Measurements from ENCODE around the gene LIPG.
"Not testable (repeated sequence)": the region's sequence is repeated elsewhere in the genome, so short reads cannot be mapped to it uniquely, and the experiment has no call there.

Gene LIPG

DNA sequence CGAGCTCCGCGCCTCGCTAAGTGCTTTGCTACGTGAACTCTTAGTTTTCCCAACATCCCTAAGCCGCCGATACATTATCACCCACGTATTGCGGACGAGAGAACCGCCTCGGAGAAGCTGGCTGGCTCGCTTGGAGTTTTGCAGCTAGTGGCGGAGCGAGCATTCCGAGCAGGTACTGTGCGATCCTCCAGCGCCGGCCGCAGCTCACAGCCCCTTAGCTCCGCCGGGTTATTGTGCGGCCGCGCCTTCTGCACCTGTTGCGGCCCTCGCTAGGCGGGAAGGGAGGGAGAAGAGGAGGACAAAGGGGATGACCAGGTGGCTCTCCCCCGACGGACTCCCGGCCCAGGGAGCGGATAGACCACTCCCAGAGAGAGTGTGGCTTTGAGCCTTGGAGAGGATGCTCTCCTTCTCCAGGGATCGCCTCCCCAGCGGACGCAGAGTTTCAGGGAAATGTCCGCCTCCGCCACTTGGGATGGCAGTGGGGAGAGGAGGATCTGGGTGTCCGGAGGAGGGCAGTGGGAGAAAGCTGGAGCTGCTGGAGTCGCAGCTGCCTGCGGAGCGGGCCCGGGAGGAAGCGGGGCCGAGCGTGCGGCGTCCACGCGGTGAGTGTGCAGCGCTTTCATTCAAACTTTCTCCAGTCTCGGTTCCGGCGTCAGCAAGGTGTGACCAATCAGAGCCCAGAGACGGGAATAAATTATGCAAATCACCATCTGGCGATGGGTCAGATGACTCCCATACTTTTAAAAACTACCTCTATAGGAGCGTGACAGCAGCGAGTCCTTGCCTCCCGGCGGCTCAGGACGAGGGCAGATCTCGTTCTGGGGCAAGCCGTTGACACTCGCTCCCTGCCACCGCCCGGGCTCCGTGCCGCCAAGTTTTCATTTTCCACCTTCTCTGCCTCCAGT lies at the start of gene LIPG:
Gene LIPG, plus strand, starts transcription at position 769 of the 905 bp plus-strand sequence. CDS start 252 bp downstream, outside the sequence.
- DNase-seq: peak; percentile 39

DNA sequence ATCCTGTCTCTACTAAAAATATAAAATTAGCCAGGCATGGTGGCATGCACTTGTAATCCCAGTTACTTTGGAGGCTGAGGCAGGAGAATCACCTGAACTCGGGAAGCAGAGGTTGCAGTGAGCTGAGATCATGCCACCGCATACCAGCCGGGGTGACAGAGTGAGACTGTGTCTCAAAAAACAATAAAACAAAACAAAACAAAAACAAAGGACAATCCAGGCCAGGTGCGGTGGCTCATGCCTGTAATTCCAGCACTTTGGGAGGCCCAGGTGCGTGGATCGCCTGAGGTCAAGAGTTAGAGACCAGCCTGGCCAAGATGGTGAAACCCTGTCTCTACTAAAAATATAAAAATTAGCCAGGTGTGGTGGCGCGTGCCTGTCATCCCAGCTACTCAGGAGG lies 49.0 kb upstream of the LIPG start:
- not testable (repeated sequence) for DNase-seq

DNA sequence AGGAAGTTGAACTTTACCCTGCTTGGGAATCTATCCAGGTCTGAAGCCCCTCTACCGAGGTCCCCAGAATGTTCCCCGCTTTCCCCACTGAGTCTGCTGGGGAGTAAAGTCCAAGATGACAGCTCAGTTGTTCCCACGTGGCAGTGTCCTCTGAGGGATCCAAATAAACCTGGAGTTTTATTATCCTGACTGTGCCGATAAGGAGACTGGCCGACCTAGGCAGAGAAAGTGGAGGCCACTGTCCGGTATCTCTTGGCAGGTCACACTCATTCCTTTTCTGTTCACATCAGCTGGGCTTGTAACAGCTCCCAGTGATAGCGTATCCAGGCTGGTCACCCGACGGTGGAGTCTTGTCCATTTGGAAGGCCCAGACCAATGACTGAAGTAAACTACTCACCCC lies 47.3 kb upstream of the LIPG start:
- DNase-seq: no peak

DNA sequence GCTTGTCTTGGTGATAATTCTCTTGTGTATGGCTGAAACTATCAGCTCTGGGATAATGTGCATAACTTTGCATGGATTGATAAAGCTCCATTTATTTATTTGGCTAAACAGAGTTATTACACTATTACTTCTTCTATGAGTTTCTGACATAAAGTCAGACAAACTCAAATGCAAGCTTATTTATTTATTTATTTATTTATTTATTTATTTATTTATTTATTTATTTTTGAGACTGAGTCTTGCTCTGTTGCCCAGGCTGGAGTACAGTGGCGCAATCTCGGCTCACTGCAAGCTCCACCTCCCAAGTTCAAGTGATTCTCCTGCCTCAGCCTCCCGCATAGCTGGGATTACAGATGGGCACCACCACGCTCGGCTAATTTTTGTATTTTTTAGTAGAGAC lies 46.9 kb upstream of the LIPG start:
- not testable (repeated sequence) for DNase-seq

DNA sequence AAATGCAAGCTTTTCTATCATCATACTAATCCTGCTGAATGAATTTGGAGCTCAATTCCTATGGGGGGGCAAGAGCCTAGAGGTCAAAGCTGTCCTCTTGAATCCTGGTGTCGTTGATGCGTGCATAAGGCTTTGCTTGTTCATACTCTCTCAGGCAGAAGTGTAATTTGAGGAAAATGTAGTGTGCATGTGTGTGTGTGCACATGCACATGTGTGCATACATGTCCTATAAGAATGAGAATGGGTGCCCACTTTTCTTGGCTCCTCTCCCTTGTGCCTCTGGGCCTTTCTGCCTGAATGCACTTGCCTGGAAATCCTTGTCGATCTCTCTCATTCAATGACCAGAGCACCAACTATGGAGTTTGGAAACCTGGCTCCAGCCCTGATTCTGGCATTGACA lies 46.3 kb upstream of the LIPG start:
- no peak for DNase-seq

DNA sequence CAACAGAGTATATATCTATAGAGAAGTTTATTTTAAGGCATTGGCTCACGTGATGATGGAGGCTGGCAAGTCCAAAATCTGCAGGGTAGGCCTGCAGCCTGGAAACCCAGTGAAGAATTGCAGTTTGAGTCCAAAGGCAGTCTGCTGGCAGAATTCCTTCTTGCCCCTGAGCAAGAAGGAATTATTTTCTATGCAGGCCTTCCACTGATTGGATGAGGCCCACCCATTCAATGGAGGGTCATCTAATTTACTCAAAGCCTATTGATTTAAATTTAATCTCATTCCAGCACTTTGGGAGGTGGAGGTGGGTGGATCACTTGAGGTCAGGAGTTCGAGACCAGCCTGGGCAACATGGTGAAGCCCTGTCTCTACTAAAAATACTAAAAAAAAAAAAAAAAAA lies 44.4 kb upstream of the LIPG start:
- DNase-seq: no peak

DNA sequence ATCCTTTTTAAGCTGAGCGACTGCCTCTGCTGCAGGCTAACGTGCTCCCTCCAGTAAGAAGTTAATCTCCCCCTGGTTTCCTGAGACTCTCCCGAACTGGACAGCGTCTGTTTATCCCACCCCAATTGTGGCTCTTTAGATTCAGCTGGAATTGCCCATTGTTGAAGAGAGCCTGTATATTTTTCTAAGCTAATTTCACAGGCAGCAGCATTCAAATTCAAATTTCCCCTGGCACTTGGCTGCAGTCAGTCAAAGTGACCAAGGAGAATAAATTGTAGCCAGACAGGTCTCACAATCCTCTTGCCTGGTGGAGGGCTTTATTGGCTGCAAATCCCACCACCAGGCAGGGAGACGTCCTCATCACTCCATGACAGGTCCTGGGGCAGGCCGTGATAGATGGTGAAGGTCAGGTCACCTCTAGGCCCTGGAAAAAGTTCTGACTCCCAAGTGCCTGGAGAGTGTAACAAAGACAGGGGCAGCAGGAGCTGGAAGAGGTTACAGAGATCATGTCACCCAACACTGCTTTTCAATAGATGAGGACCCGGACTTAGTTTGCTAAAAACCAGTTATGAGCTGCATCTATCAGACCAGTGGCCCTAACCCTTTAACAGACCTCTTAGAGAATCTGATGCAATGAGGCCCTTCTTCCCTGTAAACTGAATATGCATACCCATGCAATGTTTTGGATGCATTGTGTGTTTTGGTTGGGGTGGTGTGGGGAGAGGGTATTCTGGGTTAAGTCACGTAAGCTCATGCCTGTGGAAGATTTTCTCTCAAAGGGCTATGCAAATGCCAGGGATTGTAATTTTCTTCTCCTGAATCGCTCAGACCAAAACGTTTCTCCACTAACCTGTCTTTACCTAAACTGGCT lies 42.5 kb upstream of the LIPG start:
- DNase-seq: no peak

DNA sequence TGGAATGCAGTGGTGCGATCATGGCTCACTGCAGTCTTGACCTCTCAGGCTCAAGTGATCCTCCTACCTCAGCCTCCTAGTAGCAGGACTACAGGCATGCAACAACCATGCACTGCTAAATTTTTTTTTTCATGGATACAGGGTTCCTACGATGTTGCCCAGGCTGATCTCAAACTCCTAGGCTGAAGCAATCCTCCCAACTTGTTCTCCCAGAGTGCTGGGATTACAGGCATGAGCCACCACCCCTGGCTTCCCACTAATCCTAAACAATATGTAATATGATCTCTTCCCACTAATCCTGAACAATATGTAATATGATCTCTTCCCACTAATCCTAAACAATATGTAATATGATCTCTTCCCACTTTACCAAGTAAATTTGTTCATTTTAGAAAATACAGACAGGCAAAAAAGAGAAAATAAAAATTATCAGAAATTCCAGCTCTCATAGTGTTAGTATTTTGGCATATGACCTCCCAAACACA lies 41.2 kb upstream of the LIPG start:
- no peak for DNase-seq

DNA sequence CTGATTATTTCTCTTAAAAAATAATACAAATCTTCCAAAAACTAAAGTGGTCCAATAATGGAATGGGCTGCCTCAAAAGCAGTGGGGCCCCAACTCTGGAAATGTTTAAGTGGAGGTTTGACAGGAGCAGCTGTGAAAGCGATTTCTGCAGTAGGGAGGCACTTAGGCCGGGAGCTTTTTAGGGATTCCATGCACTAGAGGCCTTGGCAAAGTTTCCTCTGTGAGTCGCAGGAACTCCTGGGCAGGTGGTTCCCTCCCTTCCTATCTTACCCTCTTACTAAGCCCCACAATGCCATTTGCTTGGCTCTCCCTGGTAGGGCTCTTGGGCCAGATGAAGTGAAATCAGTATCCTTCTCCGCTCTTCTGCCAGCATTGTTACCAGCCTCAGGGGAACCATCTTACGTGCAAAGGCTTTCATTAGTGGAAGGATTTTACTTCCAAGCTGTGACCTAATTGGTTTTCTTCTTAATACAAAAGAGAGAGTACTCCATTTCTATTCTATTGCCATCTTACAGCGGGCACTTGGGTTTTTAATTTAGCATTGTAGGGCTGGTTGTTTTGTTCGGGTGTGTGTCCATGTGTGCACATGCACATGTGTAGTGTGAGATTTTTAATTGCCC lies 40.5 kb upstream of the LIPG start:
- DNase-seq: no peak

DNA sequence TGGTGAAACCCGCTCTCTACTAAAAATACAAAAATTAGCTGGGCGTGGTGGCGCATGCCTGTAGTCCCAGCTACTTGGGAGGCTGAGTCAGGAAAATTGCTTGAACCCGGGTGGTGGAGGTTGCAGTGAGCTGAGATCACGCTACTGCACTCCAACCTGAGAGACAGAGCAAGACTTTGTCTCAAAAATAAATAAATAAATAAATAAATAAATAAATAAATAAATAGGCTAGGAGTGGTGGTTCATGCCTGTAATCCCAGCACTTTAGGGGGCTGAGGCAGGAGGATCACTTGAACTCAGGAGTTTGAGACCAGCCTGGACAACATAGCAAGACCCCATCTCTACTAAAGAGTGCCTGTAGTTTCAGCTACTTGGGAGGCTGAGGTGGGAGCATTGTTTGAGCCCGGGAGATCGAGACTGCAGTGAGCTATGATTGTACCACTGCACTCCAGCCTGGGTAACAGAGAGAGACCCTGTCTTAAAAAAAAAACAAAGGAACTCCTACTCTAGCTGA lies 38.2 kb upstream of the LIPG start:
- DNase-seq: not testable (repeated sequence)

DNA sequence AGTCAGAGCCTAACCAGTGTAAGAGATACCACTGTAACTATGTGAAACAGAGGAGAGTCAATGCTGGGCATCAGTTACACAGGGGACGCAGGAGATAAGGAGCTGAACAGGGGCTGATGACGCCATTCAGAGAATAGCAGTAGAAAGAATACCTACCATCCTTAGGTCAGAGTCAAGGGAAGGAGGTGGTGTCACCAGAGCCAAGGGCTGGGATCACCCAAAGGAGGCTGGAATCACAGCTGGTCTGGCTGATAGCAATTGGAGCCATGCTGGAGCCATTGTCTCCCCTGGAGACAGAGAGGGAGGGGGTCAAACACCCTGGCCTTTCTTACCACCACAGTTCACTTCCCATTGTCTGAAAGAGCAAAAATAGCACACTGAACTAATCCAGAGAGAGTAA lies 37.5 kb upstream of the LIPG start:
- DNase-seq: no peak

DNA sequence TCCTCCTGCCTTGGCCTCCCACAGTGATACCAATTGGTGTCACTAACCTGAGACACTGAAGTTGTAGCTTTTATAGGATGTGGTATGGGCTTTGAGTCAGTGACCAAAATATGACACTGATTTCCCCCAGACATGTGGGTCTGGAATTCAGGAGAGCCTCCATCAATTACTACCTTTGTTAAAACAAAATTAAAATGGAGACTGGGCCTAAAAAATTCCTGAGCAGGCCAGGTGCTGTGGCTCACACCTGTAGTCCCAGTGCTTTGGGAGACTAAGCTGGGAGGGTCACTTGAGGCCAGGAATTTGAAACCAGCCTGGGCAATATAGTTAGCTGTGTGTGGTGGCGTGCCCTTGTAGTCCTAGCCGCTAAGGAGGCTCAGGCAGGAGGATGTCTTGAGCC lies 36.9 kb upstream of the LIPG start:
- DNase-seq: no peak

DNA sequence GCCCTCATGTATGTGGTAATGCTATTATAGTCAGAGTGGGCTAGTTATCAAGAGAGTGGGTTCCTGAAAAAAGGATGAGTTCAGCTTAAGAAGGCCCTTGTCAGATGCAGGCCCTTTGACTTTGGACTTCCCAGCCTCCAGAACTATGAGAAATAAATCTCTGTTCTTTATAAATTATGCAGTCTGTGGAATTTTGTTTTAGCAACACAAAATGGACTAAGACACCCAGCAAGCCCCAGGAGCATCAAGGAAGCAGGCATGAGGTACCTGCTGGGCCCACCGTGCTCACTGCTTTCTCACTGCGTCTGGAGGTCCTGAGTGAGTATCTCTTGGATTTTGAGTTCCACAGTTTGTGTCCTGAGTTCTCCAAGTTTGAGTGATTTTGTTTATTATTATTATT lies 35.9 kb upstream of the LIPG start:
- no peak for DNase-seq

DNA sequence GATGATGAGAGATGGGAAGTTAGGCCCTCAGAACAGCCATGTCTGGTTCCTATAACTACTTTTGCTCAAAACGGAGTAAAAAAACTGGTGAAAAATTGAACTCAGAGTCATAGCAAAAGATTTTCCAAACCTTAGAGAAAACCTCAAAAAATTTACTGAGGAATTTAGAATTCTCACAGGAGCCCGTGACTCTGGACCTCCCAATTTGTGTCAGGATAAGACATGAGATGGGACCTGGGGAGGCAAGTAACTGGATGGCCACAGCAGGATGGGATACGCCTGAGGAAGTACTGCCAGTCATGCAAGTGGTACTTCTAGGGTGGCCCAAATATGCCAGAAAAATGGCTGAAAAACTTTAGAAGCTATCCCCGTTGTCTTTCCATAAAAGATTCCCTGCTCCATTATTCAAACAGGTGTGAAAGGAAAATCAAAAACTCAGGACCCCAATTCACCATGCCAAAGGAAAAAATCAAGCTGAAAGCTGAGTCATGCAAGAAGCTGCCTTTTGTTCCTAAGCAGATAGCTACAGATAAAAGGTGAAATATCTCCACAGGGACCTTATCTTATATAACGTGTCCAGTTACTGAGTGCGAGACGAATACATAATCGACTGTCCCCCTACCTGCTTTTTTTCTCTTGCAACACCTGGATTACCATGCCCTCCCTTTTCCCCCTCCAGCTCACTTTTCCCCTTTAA lies 34.1 kb upstream of the LIPG start:
- DNase-seq: no peak

DNA sequence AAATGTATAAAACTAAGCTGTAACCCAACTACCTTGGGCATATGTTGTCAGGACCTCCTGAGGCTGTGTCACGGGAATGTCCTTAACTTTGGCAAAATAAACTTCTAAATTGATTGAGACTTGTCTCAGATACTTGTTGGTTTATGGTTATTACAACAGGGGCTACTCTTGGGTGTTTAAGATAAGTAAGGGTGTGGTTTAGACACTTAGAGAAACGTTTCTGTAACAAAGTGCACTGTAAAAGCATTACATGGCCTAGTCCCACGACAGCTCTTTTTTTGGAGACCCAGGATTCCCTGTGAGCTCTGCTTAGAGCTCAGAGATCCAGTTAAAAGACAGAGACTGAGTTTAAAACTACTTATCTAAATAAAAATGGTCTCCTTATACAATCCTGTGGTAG lies 32.3 kb upstream of the LIPG start:
- no peak for DNase-seq

DNA sequence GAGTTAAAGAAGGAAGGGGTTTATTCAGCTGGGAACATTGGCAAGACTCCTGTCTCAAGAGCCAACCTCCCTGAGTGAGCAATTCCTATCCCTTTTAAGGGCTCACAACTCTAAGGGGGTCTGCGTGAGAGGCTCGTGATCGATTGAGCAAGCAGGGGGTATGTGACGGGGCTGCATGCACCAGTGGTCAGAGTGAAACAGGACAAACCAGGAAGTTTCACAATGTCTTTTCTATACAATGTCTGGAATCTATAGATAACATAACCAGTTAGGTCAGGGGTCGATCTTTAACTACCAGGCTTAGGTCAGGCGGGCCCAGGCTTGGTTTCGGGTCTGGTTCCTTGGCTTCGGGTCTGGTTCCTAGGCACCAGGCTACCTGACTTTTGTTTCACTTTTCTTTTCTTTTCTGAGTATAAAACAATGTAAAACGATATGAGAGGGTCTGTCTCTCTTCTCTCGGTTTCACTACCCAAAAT lies 30.1 kb upstream of the LIPG start:
- no peak for DNase-seq

DNA sequence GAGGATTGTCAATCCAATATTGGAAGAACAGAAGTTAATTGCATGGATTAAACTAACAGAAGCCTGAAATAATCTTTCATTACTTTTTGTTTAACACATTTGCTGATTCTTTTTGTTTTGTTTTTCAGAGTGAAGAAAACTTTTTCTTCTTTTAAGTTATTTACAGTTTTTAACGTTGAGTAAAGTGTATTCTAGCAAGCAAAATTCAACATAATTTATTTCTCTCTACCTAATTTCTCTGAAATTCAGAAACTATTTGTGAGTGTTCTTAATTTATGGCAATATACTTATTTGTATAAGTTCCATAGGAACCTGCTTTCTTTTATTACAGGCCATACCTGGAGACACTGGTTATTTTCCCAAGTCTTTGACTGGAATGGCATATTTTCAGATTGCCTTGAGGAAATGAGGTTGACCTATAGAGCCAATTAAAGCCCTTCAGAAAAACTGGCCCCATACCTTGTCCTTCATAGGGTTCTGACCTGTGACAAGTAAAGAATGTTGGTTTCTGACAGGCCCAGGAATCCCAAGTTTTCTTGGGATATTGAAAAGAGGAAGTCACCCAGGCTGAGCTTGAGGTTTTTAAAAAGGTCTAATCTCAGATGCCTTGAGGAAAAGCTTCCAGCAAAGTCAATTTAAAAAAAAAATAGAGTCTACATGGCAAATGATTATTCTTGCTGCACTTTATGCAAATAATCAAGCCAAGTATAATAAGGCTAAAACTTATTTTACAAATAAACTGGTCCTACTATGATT lies 26.8 kb upstream of the LIPG start:
- DNase-seq: no peak

DNA sequence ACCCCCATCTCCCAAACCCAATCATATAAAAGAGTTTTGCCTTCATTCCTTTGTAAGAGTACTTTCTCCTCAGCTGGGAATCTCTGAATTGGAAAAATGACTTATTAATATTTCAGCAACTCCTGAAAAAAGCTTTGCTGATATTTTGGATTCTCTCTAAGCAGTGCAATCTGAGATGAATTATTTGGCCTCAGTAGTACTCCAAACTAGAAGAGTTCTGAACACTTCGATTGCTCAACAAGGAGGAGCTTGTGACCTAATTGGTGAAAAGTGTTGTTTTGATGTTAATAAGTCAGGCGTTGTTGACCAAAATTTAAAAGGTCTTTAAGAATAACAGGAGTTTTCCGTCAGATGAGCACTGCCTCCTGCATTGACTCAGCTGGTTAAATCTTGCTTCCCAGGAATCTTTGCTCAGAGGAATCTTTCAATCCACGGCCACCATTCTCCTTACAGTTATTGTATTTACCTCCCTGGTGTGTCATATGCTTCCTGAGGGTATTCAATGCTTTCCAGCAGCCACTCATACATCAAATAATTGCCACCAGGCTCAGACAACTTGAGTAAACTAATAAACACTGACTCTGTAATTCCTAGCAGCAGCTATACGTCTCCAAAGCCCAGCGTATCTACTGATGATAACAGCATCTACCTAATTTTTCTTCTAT lies 24.5 kb upstream of the LIPG start:
- DNase-seq: no peak

DNA sequence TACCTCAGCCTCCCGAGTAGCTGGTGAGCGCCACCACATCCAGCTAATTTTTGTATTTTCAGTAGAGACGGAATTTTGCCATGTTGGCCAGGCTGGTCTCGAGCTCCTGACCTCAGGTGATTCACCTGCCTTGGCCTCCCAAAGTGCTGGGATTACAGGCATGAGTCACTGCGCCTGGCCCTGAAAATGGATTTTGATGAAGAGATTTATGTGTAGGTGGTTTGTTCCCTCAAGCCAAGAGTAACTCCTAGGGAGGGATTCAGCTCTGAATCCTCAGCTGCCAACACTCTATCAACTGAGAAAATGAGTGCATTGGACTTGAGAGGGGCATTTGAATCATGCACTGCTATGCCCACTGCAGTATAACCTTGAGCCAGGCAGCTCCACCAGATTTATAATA lies 17.5 kb upstream of the LIPG start:
- no peak for DNase-seq

DNA sequence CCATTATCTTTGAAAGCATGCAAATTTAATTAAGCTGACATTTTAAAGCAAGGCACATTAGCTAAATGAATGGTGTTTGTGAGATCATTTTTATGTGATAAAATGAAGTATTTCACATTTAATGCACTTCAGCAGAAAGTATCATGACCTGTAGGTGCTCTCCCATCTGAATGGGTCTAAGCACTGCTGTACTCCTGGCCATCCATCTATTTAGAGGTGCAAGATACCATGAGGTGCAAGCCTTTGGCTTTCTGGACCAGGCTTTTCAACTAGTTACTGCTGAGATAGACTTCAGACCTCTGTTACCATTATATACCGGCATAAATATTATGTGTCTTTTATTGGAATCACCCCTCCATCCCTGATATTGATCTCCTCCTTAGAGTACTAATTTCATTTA lies 15.6 kb upstream of the LIPG start:
- DNase-seq: no peak

DNA sequence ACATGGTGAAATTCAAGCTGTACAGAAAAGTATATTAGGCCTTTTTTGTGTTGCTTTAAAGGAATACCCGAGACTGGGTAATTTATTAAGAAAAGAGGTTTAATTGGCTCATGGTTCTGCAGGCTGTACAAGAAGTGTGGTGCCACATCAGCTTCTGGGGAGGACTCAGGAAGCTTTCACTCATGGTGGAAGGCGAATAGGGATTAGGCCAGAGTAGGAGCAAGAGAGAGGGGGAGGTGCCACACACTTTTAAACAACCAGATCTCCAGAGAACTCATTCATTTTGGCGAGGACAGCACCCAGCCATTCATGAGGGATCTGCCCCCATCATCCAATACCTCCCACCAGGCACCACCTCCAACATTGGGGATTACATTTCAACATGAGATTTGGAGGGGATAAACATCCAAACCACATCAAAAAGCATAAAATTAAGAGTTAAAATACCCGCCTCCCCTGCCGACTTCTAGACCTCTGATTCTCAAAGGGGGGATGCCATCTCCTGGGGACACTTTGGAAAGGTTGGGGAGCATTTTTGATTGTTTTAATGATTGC lies 15.1 kb upstream of the LIPG start:
- no peak for DNase-seq
